Measurements from ENCODE around the gene STOM. TPM values are rescaled to one million over a fixed set of nuclear protein-coding genes. Genes with fewer than 3 reads are reported as not detected.

STOM gene
- total and polyA plus RNA-seq, 10 of the 15 experiments (the other 5 are each of a cell fraction or from before 2014, with no cell fraction given), result 6.7 to 47.4 (median 39.8) TPM

DNA sequence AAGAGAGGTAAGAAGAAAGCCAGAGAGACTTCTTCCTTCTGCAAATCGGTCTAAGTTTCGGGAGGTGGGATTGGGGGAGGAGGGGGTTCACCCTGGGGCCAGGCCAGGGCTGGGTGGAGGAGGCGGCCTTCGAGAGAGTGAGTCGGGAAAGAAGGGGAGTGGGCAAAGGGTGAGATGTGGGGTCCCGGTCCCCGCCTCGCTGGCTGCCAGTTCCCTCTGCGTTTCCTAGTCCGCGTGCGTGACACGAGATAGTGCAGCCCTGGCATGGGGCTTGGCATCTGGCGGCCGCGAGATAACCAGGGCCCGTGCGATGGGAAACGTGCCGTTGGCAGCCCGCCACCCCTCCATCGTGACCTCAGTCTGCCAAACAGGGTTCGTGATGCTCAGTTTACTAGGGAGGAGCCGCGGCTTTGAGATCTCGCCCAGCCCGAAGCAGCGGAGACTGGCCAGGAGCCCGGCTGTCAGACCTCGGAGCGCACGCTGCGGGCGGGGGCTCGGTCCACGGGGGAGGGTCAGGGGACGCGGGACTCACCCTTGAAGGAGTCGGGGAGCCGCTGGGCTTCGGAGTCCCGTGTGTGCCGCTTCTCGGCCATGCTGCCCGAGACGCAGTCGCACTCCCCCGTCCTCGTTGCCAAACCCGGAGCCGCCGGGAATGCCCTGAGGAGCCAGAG lies at the start of gene STOM (continued):
- TF ChIP-seq, protein P1, sequence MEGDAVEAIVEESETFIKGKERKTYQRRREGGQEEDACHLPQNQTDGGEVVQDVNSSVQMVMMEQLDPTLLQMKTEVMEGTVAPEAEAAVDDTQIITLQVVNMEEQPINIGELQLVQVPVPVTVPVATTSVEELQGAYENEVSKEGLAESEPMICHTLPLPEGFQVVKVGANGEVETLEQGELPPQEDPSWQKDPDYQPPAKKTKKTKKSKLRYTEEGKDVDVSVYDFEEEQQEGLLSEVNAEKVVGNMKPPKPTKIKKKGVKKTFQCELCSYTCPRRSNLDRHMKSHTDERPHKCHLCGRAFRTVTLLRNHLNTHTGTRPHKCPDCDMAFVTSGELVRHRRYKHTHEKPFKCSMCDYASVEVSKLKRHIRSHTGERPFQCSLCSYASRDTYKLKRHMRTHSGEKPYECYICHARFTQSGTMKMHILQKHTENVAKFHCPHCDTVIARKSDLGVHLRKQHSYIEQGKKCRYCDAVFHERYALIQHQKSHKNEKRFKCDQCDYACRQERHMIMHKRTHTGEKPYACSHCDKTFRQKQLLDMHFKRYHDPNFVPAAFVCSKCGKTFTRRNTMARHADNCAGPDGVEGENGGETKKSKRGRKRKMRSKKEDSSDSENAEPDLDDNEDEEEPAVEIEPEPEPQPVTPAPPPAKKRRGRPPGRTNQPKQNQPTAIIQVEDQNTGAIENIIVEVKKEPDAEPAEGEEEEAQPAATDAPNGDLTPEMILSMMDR (IDR thresholded peaks at IDR 0.05 in 2 of 3, conservative IDR thresholded peaks at IDR 0.05 in 1 of 3; ENCODE audit: control insufficient read depth in 2 of 3, extremely low read depth in 1 of 3, insufficient read depth in 1 of 3, low read depth in 3 of 3, low read length in 3 of 3), result no peak
- TF ChIP-seq NR2C2 (IDR thresholded peaks at IDR 0.05; ENCODE audit: borderline replicate concordance, control insufficient read depth, insufficient read length, low read depth), result no peak
- TF ChIP-seq NR2C1 (IDR thresholded peaks at IDR 0.05), result no peak
- TF ChIP-seq IRF4 (IDR thresholded peaks at IDR 0.05; ENCODE audit: low read depth, low read length), result 0 out of 2 replicates have a peak, but pooled peaks have one; percentile 21
- no peak for TF ChIP-seq BRCA1 (IDR thresholded peaks at IDR 0.05; ENCODE audit: low read depth, low read length)
- TF ChIP-seq NFXL1 (IDR thresholded peaks at IDR 0.05; ENCODE audit: borderline replicate concordance), result no peak
- TF ChIP-seq, protein P2, sequence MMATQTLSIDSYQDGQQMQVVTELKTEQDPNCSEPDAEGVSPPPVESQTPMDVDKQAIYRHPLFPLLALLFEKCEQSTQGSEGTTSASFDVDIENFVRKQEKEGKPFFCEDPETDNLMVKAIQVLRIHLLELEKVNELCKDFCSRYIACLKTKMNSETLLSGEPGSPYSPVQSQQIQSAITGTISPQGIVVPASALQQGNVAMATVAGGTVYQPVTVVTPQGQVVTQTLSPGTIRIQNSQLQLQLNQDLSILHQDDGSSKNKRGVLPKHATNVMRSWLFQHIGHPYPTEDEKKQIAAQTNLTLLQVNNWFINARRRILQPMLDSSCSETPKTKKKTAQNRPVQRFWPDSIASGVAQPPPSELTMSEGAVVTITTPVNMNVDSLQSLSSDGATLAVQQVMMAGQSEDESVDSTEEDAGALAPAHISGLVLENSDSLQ (IDR thresholded peaks at IDR 0.05), result no peak
- TF ChIP-seq, protein P3, sequence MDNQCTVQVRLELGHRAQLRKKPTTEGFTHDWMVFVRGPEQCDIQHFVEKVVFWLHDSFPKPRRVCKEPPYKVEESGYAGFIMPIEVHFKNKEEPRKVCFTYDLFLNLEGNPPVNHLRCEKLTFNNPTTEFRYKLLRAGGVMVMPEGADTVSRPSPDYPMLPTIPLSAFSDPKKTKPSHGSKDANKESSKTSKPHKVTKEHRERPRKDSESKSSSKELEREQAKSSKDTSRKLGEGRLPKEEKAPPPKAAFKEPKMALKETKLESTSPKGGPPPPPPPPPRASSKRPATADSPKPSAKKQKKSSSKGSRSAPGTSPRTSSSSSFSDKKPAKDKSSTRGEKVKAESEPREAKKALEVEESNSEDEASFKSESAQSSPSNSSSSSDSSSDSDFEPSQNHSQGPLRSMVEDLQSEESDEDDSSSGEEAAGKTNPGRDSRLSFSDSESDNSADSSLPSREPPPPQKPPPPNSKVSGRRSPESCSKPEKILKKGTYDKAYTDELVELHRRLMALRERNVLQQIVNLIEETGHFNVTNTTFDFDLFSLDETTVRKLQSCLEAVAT (IDR thresholded peaks at IDR 0.05), result no peak
- 0 out of 2 replicates have a peak, but pooled peaks have one; percentile 2 for TF ChIP-seq TCF12 (IDR thresholded peaks at IDR 0.05; ENCODE audit: low read depth, low read length)
- TF ChIP-seq KLF5 (IDR thresholded peaks at IDR 0.05; ENCODE audit: partially characterized antibody), result no peak
- no peak for TF ChIP-seq SP1 (IDR thresholded peaks at IDR 0.05; ENCODE audit: low read depth, low read length)
- no peak for TF ChIP-seq ESRRA (IDR thresholded peaks at IDR 0.05; ENCODE audit: low read length)
- TF ChIP-seq, protein P4, sequence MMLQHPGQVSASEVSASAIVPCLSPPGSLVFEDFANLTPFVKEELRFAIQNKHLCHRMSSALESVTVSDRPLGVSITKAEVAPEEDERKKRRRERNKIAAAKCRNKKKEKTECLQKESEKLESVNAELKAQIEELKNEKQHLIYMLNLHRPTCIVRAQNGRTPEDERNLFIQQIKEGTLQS (IDR thresholded peaks at IDR 0.05; ENCODE audit: borderline replicate concordance, extremely low read depth, low read depth, low read length), result no peak
- no peak for TF ChIP-seq SMAD5 (IDR thresholded peaks at IDR 0.05; ENCODE audit: low read depth)
- no peak for TF ChIP-seq FOXM1 (IDR thresholded peaks at IDR 0.05; ENCODE audit: low read depth, low read length)
- peak; percentile 21 for TF ChIP-seq MEF2B (IDR thresholded peaks at IDR 0.05; ENCODE audit: partially characterized antibody, poor library complexity, severe bottlenecking)
- TF ChIP-seq, protein P5, sequence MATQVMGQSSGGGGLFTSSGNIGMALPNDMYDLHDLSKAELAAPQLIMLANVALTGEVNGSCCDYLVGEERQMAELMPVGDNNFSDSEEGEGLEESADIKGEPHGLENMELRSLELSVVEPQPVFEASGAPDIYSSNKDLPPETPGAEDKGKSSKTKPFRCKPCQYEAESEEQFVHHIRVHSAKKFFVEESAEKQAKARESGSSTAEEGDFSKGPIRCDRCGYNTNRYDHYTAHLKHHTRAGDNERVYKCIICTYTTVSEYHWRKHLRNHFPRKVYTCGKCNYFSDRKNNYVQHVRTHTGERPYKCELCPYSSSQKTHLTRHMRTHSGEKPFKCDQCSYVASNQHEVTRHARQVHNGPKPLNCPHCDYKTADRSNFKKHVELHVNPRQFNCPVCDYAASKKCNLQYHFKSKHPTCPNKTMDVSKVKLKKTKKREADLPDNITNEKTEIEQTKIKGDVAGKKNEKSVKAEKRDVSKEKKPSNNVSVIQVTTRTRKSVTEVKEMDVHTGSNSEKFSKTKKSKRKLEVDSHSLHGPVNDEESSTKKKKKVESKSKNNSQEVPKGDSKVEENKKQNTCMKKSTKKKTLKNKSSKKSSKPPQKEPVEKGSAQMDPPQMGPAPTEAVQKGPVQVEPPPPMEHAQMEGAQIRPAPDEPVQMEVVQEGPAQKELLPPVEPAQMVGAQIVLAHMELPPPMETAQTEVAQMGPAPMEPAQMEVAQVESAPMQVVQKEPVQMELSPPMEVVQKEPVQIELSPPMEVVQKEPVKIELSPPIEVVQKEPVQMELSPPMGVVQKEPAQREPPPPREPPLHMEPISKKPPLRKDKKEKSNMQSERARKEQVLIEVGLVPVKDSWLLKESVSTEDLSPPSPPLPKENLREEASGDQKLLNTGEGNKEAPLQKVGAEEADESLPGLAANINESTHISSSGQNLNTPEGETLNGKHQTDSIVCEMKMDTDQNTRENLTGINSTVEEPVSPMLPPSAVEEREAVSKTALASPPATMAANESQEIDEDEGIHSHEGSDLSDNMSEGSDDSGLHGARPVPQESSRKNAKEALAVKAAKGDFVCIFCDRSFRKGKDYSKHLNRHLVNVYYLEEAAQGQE (IDR thresholded peaks at IDR 0.05; ENCODE audit: low read depth, low read length), result no peak
- peak; percentile 10 to 30; a peak in 2 of 4 replicates for TF ChIP-seq IKZF2 (IDR thresholded peaks at IDR 0.05)
- no peak for TF ChIP-seq JUND (IDR thresholded peaks at IDR 0.05; ENCODE audit: low read depth, low read length)
- no peak for TF ChIP-seq CBX5 (IDR thresholded peaks at IDR 0.05; ENCODE audit: low read depth)
- no peak for TF ChIP-seq ZBED1 (IDR thresholded peaks at IDR 0.05; ENCODE audit: borderline replicate concordance)
- peak; percentile 48; the same call in 1 of the 2 replicates for TF ChIP-seq IKZF1 (conservative IDR thresholded peaks at IDR 0.05)
- TF ChIP-seq HDAC6 (IDR thresholded peaks at IDR 0.05; ENCODE audit: unreplicated experiment), result no peak

Data from GM12878 (cell line).